HepG2 (cell line): ENCODE results near the gene BACH2.

ENCODE experiments used
- ARNT ChIP-seq: fragments of 450-650 bp; IDR thresholded peaks from 2 replicates; pipeline ENCODE4 v1.6.1; 2017
- CTCF ChIP-seq: sonication (generic); formaldehyde crosslinking; IDR thresholded peaks from 2 replicates; pipeline ENCODE4 v1.5.0; 2020; ENCODE audit warnings: mild to moderate bottlenecking, missing genetic modification reagents, moderate library complexity
- RXRA ChIP-seq: sonication (generic); formaldehyde crosslinking; IDR thresholded peaks from 2 replicates; pipeline ENCODE4 v1.5.1; 2020; ENCODE audit warnings: missing genetic modification reagents
- SATB2 ChIP-seq: sonication (generic); formaldehyde crosslinking; IDR thresholded peaks from 2 replicates; pipeline ENCODE4 v1.5.0; 2020; ENCODE audit warnings: missing genetic modification reagents
- SMAD1 ChIP-seq: sonication (generic); formaldehyde crosslinking; IDR thresholded peaks from 2 replicates; pipeline ENCODE4 v1.4.0; 2020; ENCODE audit warnings: missing genetic modification reagents, low read depth, mild to moderate bottlenecking, borderline replicate concordance
- STAT6 ChIP-seq: sonication (generic); formaldehyde crosslinking; IDR thresholded peaks from 2 replicates; pipeline ENCODE4 v1.4.0; 2020; ENCODE audit warnings: missing genetic modification reagents, mild to moderate bottlenecking, borderline replicate concordance
- TAF1 ChIP-seq: sonication (generic); formaldehyde crosslinking; IDR thresholded peaks from 2 replicates; pipeline ENCODE4 v1.4.0; 2020; ENCODE audit warnings: missing genetic modification reagents
- TBL1XR1 ChIP-seq: fragments of 150-350 bp; IDR thresholded peaks from 2 replicates; pipeline ENCODE4 v1.6.1; 2014; ENCODE audit warnings: borderline replicate concordance, low read length; ENCODE audit not compliant: partially characterized antibody
- ZBTB21 ChIP-seq: sonication (generic); formaldehyde crosslinking; IDR thresholded peaks from 2 replicates; pipeline ENCODE4 v1.4.0; 2020; ENCODE audit warnings: missing genetic modification reagents
- TF ChIP-seq, protein P1 (sequence below), 2 experiments: sonication (generic) in 1 of 2; formaldehyde crosslinking in 1 of 2; IDR thresholded peaks; 2 replicates each; pipeline versions ENCODE4 v1.5.1 to v1.6.1; 2011 to 2020; ENCODE audit warnings: borderline replicate concordance in 1 of 2, low read depth in 1 of 2, low read length in 1 of 2, mild to moderate bottlenecking in 1 of 2, missing genetic modification reagents in 1 of 2, moderate library complexity in 1 of 2
- TF ChIP-seq, protein P2 (sequence below): IDR thresholded peaks from 2 replicates; pipeline ENCODE4 v1.6.1; 2012; ENCODE audit warnings: inconsistent platforms

DNA sequence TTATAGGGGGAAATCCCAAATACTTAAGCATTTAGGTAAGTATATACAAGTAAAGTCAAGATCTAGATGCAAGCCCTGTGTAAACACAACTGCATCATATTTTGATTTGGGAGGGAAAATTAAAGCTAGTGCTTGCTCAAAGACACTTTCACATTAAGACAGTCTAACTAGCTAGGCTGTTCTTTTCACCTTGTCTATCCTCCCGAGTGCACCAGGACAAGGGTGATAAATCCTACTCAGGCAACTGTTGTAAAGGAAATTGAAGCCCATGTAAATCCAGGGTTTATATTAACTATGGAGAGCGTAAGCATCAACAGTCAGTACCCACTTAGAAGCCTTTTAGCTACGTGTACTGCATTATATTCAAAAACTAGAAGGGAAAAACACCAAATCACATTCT lies 19.3 kb upstream of the BACH2 start:
- TF ChIP-seq SATB2 (CRISPR knock-in tag) (no peak), ZBTB21 (CRISPR knock-in tag) (no peak), ARNT (no peak), TBL1XR1 (no peak), STAT6 (CRISPR knock-in tag) (no peak), SMAD1 (no peak), RXRA (CRISPR knock-in tag) (no peak), TAF1 (CRISPR knock-in tag) (no peak), CTCF (CRISPR knock-in tag) (no peak)
- TF ChIP-seq, protein P1, sequence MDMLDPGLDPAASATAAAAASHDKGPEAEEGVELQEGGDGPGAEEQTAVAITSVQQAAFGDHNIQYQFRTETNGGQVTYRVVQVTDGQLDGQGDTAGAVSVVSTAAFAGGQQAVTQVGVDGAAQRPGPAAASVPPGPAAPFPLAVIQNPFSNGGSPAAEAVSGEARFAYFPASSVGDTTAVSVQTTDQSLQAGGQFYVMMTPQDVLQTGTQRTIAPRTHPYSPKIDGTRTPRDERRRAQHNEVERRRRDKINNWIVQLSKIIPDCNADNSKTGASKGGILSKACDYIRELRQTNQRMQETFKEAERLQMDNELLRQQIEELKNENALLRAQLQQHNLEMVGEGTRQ (IDR thresholded peaks at IDR 0.05; ENCODE audit: low read depth, low read length) = no peak
- TF ChIP-seq, protein P1 (CRISPR knock-in tag; IDR thresholded peaks at IDR 0.05; ENCODE audit: borderline replicate concordance) = no peak
- TF ChIP-seq, protein P2, sequence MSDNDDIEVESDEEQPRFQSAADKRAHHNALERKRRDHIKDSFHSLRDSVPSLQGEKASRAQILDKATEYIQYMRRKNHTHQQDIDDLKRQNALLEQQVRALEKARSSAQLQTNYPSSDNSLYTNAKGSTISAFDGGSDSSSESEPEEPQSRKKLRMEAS = no peak
